Endothelial cell of coronary artery (primary cell): ENCODE data around the gene CNEP1R1. TPM values are rescaled to one million over a fixed set of nuclear protein-coding genes. Genes with fewer than 3 reads are reported as not detected.

Source experiments
- total RNA-seq: library from RNA; depleted of rRNA; stranded (reverse); fragments of >200 nt; gene quantifications from 2 replicates; pipeline ENCODE4 v1.2.3, GENCODE V29; 2014

Gene CNEP1R1
- 23.9 and 24.3 TPM in 2 replicates for total RNA-seq

GRCh38 chr16:50024684-50025536 is at the start of gene CNEP1R1:
Gene CNEP1R1 (plus strand): TSS chr16:50025225. CDS start chr16:50025316, 91 bp downstream.

GRCh38 chr16:50065624-50066481 is 40.8 kb downstream of the CNEP1R1 start, which contains the start of gene HEATR3:
Gene HEATR3 (plus strand): TSS chr16:50065970. CDS start chr16:50066132, 162 bp downstream.

Other genes starting within 250 kb of the CNEP1R1 start
- gene ZNF423, start 169.1 kb upstream of the CNEP1R1 start, total RNA-seq, result 0.90 and 1.5 TPM in 2 replicates
- gene HEATR3, start 40.7 kb downstream of the CNEP1R1 start, total RNA-seq, result 25.8 and 25.9 TPM in 2 replicates
- 8.5 and 9.6 TPM in 2 replicates for gene TENT4B, start 128.1 kb downstream of the CNEP1R1 start, total RNA-seq
- 8.3 and 43.4 TPM in 2 replicates for gene ADCY7, start 241.3 kb downstream of the CNEP1R1 start, total RNA-seq